Stimulated activated naive CD8-positive, alpha-beta T cell treated with anti-CD3 and anti-CD28 coated beads, Interleukin-15, Interleukin-2, amounts not matched to agents 100 ng/mL and 50 ng/mL, for 24 hours (primary cell): ENCODE data around the gene KMT5B.

Experiments
- H3K27ac Mint-ChIP-seq: one replicate; pipeline ENCODE4 v1.8.0; 2021; ENCODE audit warnings: mild to moderate bottlenecking, mixed read lengths
- H3K27me3 Mint-ChIP-seq: one replicate; pipeline ENCODE4 v1.8.0; 2021; ENCODE audit warnings: mixed read lengths
- H3K36me3 Mint-ChIP-seq: one replicate; pipeline ENCODE4 v1.8.0; 2021; ENCODE audit warnings: low read depth, mixed read lengths
- H3K4me1 Mint-ChIP-seq: one replicate; pipeline ENCODE4 v1.8.0; 2021; ENCODE audit warnings: low read depth, mixed read lengths
- H3K4me3 Mint-ChIP-seq: one replicate; pipeline ENCODE4 v1.8.0; 2021; ENCODE audit warnings: mild to moderate bottlenecking, mixed read lengths
- H3K9me3 Mint-ChIP-seq: one replicate; pipeline ENCODE4 v1.8.0; 2021; ENCODE audit warnings: mixed read lengths

Gene KMT5B

GRCh38 chr11:68231621-68232020 is 18.5 kb upstream of the KMT5B start:
- Mint-ChIP-seq H3K4me1 (no peaks in the 10 kb centered on the region), H3K36me3 (peaks cover 6% of the 10 kb centered on the region), H3K4me3 (no peak overlapping the region), H3K9me3 (peaks cover 15% of the 10 kb centered on the region), H3K27ac (no peak overlapping the region), H3K27me3 (peaks cover 5% of the 10 kb centered on the region)

DNA sequence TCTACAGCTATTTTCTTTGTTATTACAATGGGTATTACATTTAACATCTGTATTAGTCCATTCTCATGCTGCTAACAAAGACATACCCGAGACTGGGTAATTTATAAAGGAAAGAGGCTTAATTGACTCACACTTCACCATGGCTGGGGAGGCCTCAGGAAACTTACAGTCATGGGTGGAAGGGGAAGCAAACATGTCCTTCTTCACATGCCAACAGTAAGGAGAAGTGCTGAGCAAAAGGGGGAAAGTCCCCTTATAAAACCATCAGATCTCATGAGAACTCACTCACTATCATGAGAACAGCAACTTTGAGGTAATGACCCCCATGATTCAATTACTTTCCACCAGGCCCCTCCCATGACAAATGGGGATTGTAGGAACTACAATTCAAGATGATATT is 16.5 kb upstream of the KMT5B start:
- Mint-ChIP-seq H3K36me3 (peaks cover 6% of the 10 kb centered on the region), H3K9me3 (peaks cover 15% of the 10 kb centered on the region), H3K27me3 (peaks cover 5% of the 10 kb centered on the region), H3K27ac (no peak overlapping the region), H3K4me3 (no peak overlapping the region), H3K4me1 (no peaks in the 10 kb centered on the region)

- Mint-ChIP-seq H3K27ac (no peak overlapping the region), H3K4me3 (no peak overlapping the region), H3K36me3 (peaks cover 6% of the 10 kb centered on the region)
These were observed 13.3 kb upstream of the KMT5B start for GRCh38 chr11:68226421-68226820.

DNA sequence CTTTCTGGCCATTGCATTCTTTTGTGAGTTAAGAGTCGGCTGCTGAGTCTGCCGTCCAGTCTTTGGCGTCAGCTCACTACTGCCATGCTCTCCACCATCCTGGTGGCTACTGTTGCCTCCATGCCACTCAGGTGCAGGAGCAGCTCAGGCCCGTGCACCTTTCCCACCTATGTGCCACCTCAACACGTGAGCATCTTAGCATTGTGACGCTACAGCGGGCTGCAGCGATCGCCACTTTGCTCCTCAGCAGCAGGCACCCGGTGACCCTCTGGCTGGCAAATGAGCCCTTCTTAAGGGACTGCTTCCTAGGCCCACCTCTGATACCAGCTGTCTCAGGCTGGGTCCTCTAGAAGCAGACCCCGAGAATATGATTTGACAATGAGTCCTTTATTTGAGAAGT is 11.5 kb upstream of the KMT5B start:
- no peak overlapping the region for H3K4me3 Mint-ChIP-seq
- H3K27ac Mint-ChIP-seq = no peak overlapping the region
- H3K4me1 Mint-ChIP-seq = no peaks in the 10 kb centered on the region
- peaks cover 10% of the 10 kb centered on the region for H3K9me3 Mint-ChIP-seq
- no peaks in the 10 kb centered on the region for H3K27me3 Mint-ChIP-seq
- H3K36me3 Mint-ChIP-seq = no peaks in the 10 kb centered on the region

More at GRCh38 chr11:68226421-68226820, 13.3 kb upstream of the KMT5B start:
- Mint-ChIP-seq H3K9me3 (peaks cover 15% of the 10 kb centered on the region), H3K4me1 (no peaks in the 10 kb centered on the region), H3K27me3 (no peaks in the 10 kb centered on the region)

GRCh38 chr11:68223275-68223674 is 10.2 kb upstream of the KMT5B start:
- Mint-ChIP-seq H3K4me1 (no peaks in the 10 kb centered on the region), H3K27ac (no peak overlapping the region), H3K36me3 (no peaks in the 10 kb centered on the region), H3K27me3 (no peaks in the 10 kb centered on the region), H3K4me3 (no peak overlapping the region), H3K9me3 (no peaks in the 10 kb centered on the region)

- Mint-ChIP-seq H3K4me3 (no peak overlapping the region), H3K27ac (no peak overlapping the region)
These were observed 8.3 kb upstream of the KMT5B start for GRCh38 chr11:68221406-68221805.

GRCh38 chr11:68216171-68216938 is 3.3 kb upstream of the KMT5B start:
- peaks cover 24% of the 10 kb centered on the region for H3K4me1 Mint-ChIP-seq
- no peak overlapping the region for H3K4me3 Mint-ChIP-seq
- H3K9me3 Mint-ChIP-seq = no peaks in the 10 kb centered on the region

More at GRCh38 chr11:68221406-68221805, 8.3 kb upstream of the KMT5B start:
- Mint-ChIP-seq H3K4me1 (no peaks in the 10 kb centered on the region), H3K36me3 (no peaks in the 10 kb centered on the region), H3K9me3 (no peaks in the 10 kb centered on the region), H3K27me3 (no peaks in the 10 kb centered on the region)

GRCh38 chr11:68215524-68216170 is 2.6 kb upstream of the KMT5B start:
- H3K4me3 Mint-ChIP-seq = peak overlapping the region; percentile 70
- peaks cover 14% of the 10 kb centered on the region for H3K27me3 Mint-ChIP-seq
- no peaks in the 10 kb centered on the region for H3K36me3 Mint-ChIP-seq
- no peaks in the 10 kb centered on the region for H3K9me3 Mint-ChIP-seq
- H3K27ac Mint-ChIP-seq = no peak overlapping the region
- H3K4me1 Mint-ChIP-seq = peaks cover 31% of the 10 kb centered on the region

More at GRCh38 chr11:68216171-68216938, 3.3 kb upstream of the KMT5B start:
- Mint-ChIP-seq H3K27ac (no peak overlapping the region), H3K36me3 (no peaks in the 10 kb centered on the region), H3K27me3 (peaks cover 14% of the 10 kb centered on the region)

GRCh38 chr11:68215087-68215445 is 2.0 kb upstream of the KMT5B start:
- Mint-ChIP-seq H3K36me3 (no peaks in the 10 kb centered on the region), H3K9me3 (no peaks in the 10 kb centered on the region), H3K4me1 (peaks cover 37% of the 10 kb centered on the region), H3K27ac (peak overlapping the region; percentile 41), H3K4me3 (peak overlapping the region; percentile 70), H3K27me3 (peaks cover 14% of the 10 kb centered on the region)

GRCh38 chr11:68214173-68215086 is 1.3 kb upstream of the KMT5B start:
- H3K27me3 Mint-ChIP-seq = peaks cover 14% of the 10 kb centered on the region

GRCh38 chr11:68213555-68214172 is 568 bp upstream of the KMT5B start:
- peak overlapping the region; percentile 70 for H3K4me3 Mint-ChIP-seq
- H3K36me3 Mint-ChIP-seq = no peaks in the 10 kb centered on the region
- no peaks in the 10 kb centered on the region for H3K9me3 Mint-ChIP-seq
- no peak overlapping the region for H3K27ac Mint-ChIP-seq
- peaks cover 14% of the 10 kb centered on the region for H3K27me3 Mint-ChIP-seq
- peaks cover 47% of the 10 kb centered on the region for H3K4me1 Mint-ChIP-seq

More at GRCh38 chr11:68214173-68215086, 1.3 kb upstream of the KMT5B start:
- Mint-ChIP-seq H3K36me3 (no peaks in the 10 kb centered on the region), H3K9me3 (no peaks in the 10 kb centered on the region), H3K4me3 (peak overlapping the region; percentile 70), H3K27ac (no peak overlapping the region), H3K4me1 (peaks cover 41% of the 10 kb centered on the region)

GRCh38 chr11:68212421-68213134 is 518 bp downstream of the KMT5B start:
- peaks cover 14% of the 10 kb centered on the region for H3K27me3 Mint-ChIP-seq
- no peaks in the 10 kb centered on the region for H3K36me3 Mint-ChIP-seq
- peaks cover 52% of the 10 kb centered on the region for H3K4me1 Mint-ChIP-seq
- peak overlapping the region; percentile 85 for H3K4me3 Mint-ChIP-seq
- peak overlapping the region; percentile 85 for H3K27ac Mint-ChIP-seq
- no peaks in the 10 kb centered on the region for H3K9me3 Mint-ChIP-seq

GRCh38 chr11:68211546-68211945 is 1.6 kb downstream of the KMT5B start:
- Mint-ChIP-seq H3K9me3 (no peaks in the 10 kb centered on the region), H3K27ac (peak overlapping the region; percentile 77), H3K27me3 (peaks cover 14% of the 10 kb centered on the region), H3K4me1 (peaks cover 58% of the 10 kb centered on the region), H3K36me3 (no peaks in the 10 kb centered on the region), H3K4me3 (peak overlapping the region; percentile 85)

DNA sequence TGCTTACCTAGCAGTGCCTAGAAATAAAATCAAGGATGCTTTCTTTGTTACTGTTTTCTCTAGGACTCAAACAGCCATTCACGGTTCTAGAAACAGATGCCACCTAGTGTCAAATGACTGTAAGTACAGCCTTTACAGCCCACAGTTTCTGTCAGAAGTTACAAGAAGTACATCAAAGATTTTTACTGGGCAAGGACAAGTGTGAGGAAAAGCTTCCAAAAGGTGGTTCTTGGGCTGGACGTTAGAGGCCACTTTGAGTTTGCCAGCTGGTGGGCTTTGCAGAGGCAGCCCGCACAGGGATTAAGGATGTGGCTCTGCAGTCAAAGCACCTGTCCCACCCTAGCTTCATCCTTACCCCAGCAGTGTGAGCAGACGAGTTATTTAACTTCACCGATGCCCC is 6.9 kb downstream of the KMT5B start:
- Mint-ChIP-seq H3K4me1 (peaks cover 79% of the 10 kb centered on the region), H3K4me3 (no peak overlapping the region), H3K27me3 (no peaks in the 10 kb centered on the region), H3K36me3 (no peaks in the 10 kb centered on the region), H3K27ac (no peak overlapping the region), H3K9me3 (no peaks in the 10 kb centered on the region)
